GM18502 (cell line): ENCODE measurements around the gene A4GALT.

ENCODE experiments used
- ATAC-seq: cut with Tn5 transposase; IDR thresholded peaks from one replicate; pipeline ENCODE4 v1.9.1; 2021; ENCODE audit warnings: mild to moderate bottlenecking; ENCODE audit not compliant: unreplicated experiment, poor library complexity

A4GALT gene

DNA sequence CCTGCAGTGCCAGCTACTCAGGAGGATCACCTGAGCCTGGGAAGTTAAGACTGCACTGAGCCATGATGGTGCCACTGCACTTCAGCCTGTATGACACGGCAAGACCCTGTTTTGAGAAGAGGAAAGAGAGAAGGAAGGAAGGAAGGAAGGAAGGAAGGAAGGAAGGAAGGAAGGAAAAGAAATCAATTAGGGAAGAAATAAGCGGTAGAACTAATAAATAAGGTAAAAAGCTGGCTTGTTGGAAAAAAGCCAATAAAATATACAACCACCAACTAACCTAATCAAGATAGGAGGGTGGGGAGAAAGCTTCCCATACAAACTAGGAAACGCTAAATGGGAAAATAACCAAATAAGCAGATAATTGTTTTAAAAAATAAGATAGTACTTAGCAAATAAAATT lies 12.3 kb downstream of the A4GALT start:
- no peak for ATAC-seq

DNA sequence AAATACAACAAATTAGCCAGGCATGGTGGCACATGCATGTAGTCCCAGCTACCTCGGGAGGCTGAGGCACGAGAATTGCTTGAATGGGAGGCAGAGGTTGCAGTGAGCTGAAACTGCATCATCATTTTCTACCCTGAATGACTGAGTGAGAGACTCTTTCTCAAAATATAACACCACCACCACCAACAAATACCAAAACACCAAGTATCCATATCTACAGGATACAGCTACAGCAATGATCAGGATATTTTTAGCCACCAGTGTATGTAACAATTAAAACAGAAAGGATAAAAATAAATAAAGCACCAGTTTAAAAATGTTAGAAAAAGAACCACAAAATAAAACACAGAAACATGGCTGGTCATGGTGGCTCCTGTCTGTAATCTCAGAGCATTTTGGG lies 13.2 kb downstream of the A4GALT start:
- ATAC-seq: no peak

DNA sequence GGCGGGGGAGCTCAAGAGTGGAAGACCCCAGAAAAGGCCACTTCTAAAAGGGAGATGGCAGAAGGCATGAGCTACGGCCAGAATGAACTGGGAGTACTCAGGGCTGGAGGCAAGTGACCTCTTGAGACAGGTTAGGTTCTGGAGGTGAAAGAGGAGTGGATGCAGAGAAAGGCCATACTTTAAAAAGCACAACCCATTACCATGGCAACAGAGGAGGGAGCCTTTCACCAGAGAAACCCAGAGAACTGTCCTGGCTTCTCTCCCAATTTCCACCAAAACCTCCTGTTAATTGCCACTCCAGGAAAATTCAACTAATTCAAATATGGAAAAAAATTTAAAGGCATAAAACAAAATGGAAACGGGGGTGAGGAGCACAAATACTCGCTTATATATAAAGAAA lies 15.8 kb downstream of the A4GALT start:
- ATAC-seq: no peak

DNA sequence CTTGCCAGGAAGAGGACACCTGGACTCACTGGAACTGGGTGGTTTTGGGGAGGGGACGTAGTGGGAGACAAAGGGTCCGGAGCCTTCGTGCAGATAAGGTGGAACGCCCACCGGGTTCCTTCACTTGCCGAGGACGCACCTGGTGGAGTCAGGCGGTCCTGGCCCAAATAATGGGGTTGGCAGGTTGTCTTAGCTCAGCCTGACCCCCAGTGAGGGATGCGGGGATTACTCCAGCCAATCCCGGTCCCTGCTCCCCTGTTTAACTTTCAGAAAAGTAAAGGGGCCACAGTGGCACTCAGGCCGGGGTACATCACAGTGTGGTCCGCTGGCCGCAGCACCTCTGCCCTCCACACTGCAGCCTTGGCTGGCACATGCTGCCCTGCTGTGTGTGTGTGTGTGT lies 18.0 kb downstream of the A4GALT start:
- no peak for ATAC-seq

DNA sequence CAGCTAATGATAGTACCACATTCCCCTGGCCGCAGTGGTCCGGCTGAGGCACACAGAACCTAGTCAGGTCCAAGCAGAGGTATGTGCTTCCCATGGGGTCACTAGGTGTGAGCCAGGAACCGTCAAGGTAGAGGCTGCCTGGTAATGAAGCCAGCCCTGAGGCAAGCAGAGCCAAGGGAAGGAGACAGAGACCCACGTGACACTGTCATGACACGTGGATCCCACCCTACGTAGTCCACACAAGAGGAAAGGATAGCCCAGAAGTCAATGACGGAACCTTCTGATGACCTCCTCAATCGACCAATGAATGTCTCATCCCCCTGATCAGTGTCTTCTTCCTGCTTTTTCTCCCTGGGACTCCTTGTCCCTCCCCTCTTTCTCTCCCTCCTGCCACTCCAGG lies 19.0 kb downstream of the A4GALT start:
- ATAC-seq: no peak

DNA sequence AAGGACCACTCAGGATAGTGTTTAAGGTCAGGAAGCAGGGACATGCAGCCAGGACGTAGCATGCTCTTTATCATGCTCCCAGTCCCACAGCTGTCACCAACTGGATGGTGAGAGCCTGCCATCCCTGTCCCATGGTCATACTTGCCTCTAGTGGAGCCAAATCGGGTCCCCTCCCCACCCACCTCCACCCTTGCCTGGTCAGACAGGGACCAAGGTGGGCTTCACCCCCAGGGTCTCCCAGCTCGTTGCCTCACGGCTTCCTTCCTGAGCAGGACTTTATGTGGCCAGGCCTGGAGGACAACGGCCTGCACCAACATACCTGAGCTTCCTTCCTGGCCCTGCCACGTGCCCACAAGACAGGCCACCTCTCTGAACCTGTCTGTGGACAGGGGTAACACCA lies 19.8 kb downstream of the A4GALT start:
- ATAC-seq: no peak

DNA sequence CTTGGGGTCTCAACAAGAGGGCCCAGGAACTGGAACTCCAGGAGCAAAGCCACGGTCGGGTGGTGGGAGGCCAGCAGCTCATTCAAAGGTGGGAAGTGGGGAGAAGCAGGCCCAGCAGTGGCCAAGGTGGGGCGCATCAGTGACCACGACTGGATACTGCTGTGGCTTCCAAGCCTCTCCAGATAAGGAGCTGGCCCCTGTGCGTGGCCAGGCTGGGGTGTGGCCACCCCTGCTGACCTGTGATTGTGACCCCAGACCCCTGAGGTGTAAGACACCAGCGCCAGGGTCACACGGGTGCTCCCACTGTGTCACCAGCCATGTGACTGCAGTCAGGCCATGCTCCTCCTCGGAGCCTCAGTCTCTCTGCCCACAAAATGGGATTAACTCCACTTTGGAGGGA lies 20.3 kb downstream of the A4GALT start:
- no peak for ATAC-seq

DNA sequence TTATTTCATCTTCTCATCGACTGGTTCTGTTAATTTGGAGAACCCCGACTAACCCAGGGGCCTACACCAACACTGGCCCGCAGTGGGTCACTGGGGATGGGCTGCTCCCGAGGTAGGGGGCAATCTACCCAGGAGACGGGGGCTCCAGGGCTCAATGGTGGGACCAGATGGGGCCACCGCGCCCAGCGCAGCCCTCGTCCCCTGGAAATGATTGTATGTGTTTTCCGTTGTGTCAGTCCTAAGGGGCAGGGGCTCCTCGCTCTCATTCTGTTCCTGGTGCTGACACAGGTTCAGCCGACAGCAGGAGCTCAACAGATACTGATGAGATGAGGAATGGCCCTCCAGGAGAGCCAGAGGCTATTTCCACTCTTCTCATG lies 20.7 kb downstream of the A4GALT start:
- no peak for ATAC-seq

DNA sequence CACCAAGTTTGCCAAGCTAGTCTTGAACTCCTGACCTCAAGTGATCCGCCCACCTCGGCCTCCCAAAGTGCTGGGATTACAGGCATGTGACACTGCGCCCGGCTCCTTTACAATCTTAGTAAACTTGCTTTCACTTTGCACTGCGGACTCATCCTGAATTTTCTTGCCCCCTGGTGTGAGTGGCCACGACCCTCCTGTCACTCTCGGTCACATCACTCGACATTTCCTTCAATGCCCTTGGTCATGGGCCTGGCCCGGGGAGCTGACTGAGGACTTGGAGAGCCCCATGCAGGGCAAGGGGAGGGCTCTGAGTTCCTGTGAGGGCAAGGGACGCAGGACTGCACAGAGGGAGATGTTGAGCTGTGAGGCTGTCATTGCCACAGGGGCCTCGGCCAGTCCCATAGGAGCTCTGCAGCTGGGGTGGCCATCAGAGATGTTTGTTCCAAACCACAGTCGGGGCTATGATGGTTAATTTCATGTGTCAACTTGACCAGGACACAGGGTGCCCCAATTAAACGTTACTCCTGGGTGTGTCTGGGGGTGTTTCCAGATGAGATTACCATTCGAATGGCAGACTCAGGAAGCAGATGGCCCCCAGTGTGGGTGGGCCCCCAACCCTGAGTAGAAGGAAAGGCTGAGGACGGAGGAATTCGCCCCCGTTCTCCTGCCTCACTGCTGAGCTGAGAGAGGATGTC lies 21.2 kb downstream of the A4GALT start:
- ATAC-seq: no peak

DNA sequence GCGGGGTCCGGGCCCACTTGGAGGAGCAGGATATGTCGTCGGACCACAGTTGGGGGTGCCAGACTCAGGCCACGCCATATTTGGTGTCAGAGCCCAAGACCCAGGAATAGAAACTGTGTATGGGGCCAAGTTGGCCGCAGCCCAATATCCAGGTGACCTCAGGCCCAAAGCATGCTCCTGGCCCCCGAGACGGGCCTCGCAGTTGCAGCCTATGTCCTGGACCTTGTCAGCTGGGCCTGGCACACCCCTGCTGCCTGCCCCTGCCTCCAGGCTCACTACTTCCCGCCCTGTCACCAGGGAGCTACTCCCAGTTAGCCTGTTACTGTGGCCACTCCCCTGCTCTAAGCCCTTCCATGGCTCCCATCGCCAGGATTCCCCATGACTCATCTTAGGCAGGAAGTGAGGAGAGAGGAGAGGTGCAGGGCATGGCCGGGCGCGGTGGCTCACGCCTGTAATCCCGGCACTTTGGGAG lies 23.1 kb downstream of the A4GALT start:
- ATAC-seq: no peak

DNA sequence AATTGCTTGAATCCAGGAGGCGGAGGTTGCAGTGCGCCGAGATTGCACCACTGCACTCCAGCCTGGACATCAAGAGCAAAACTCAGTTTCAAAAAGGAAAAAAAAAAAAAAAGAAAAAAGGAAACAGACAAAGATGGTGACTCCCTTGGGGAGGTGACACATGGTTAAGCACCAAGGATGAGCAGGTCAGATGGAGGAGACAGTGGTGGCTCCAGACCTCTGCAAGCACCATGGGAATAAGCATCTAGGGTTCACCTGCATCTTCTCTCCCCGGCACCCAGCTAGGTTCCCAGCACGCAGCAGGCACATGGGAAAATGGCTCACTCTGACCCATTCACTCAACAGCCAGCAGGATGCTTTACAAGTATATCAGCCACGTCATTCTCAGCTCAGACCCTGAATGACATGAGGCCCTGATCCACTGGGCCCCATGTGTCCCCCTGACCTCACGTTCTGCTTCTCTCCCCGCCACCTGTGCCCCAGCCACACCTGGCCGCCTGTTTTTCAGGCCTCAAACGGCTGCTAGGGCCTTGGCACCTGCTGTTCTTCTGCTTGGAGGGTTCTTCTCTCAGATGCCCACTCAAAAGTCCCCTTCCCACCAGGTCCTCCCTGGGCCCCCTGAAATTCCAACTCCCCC lies 24.2 kb downstream of the A4GALT start:
- ATAC-seq: no peak

DNA sequence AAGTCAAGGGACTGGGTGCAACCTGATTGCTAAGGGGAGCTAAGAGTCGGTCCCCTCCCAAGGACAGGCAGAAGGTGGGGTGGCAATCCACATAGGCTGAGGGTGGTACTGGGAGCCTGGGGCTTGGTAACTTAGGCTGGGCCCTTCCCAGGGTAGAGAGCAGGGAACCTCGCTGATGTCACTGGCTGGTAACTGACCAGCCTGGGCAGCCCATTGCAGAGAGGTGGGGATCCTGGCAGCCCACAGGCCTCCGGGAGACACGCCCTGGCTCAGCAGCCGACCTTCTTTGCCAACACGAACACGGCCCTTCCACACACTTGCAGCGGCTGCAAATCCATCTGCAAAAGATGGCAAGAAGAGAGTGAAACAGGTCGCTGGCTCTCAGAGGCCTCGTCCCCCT lies 25.4 kb downstream of the A4GALT start:
- no peak for ATAC-seq

DNA sequence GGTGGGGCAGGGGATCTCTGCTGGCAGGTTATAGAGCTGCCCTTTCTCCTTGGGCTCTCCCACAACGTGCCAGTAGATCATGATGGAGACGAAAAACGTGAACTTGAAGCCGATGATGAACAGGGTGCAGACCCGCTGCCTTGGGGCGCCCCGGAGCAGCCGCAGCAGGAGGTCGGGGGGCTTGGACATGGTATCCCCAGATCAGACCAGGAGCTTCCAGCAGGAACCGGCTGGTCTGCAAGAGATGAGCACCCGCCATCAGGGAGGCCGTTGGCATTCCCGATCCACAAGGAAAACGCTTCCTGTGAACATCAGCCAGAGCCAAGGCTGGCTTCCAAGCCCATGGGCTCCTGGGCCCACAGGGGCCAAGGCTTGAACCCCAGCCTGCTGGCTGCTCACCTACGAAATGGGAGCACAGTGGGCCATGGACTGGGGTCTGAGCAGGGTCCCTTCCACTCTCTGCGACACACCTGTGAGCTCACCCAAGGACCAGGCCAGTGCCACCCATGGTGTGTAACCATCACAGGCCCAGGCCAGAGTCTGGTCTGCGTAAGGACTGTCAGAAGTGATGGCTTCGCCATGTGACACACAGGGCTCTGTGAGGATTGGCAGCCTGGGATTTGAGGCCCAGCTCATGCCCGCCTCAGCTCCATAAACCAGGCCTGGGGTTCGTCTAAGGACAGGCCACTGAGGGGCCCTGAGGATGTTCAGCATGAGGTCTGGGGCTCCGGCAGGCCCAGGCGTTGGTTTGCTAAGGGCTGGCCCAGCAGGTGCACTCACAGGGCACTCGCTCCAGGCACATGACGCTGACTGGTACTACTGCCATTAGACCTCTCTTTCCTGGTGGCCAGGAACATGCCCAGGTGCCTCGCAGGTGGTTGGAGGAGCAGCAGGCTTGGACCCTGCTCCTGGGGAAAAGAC lies 26.6 kb downstream of the A4GALT start:
- ATAC-seq: no peak

DNA sequence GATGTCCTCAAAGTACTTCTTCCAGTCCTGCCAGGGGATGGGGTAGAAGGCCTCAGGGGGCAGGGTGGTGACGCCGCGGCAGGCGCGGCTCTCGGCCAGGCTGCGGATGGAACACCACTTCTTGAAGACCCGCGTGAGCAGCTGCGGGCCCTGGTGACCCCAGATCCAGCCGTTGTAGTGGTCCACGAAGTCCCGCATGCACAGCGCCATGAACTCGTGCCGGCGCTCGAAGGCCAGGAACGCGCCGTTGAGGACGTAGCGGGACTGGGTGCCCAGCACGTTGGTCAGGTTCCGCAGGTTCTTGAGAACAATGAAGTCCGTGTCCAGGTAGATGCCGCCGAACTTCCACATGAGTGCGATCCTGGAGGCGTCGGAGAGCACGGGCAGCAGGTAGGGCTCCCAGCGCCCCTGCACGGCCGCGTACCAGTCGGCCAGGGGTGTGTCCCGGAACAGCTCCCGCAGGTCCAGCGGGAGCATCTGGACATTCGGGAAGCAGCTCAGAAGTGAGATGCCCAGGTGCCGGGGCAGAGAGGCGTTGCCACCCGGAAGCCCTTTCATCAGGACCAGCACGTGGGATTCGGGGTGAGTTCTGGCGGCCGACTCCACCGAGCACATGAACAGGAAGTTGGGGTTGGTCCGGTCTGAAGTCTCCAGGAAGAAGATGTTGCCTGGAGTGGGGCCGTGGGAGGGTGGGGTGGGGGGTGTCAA lies 27.5 kb downstream of the A4GALT start:
- ATAC-seq: no peak

DNA sequence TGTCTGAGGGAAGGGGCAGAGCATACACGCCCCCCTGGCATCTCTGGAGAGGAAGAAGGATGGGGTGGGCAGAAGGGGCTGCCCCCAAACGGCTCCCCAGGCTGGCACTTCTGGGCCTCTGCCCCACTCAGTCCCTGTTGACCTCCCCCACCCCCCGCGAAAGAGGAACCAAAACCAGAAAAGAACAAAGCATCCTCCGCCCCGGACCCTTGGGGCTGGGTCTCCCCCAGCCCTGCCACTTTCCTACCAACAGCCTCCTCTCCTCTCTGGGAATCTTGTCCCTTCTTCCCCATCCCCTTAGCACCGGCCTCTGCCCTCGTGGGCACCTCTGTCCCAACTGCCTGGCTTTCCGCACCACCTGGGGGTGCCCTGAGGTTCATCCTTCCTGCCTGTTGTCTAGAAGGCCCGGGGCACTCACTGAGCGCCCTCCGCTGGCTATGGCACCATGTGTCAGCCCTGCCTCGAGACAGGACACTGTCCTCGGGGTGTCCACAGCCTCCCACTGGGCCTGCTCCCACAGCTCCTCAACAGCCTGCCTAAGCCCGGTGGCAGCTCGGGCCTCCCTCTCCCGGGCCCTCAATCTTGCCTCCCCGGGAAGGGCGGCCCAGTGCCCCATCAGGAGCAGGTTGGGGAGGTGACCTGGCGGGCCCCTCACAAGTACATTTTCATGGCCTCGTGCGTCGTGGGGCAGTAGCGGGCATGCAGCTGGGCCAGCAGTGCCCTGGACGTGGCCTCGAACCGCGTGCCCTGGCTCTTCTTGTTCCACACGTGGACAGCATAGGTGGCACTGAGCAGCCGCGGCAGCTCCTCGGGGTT lies 28.2 kb downstream of the A4GALT start:
- no peak for ATAC-seq

DNA sequence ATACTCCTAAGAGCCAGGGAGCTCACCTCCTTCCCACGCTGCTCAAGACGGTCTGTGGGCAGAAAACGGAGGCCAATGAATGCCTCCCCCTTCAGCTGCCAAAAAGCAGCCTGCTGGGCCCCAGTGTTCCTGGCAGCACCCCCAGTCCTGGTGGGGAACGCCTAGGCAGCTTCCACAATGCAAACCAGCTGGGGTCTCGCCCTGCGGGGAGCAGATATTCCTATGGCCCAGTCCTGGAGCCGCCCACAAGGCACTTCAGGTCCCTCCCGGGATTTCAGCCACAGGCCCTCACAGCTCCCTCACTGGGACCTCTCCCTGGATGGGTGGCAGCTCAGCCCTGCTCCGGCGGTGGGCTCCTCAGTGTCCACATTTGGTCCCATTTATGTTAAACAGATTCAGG lies 29.2 kb downstream of the A4GALT start:
- ATAC-seq: no peak

DNA sequence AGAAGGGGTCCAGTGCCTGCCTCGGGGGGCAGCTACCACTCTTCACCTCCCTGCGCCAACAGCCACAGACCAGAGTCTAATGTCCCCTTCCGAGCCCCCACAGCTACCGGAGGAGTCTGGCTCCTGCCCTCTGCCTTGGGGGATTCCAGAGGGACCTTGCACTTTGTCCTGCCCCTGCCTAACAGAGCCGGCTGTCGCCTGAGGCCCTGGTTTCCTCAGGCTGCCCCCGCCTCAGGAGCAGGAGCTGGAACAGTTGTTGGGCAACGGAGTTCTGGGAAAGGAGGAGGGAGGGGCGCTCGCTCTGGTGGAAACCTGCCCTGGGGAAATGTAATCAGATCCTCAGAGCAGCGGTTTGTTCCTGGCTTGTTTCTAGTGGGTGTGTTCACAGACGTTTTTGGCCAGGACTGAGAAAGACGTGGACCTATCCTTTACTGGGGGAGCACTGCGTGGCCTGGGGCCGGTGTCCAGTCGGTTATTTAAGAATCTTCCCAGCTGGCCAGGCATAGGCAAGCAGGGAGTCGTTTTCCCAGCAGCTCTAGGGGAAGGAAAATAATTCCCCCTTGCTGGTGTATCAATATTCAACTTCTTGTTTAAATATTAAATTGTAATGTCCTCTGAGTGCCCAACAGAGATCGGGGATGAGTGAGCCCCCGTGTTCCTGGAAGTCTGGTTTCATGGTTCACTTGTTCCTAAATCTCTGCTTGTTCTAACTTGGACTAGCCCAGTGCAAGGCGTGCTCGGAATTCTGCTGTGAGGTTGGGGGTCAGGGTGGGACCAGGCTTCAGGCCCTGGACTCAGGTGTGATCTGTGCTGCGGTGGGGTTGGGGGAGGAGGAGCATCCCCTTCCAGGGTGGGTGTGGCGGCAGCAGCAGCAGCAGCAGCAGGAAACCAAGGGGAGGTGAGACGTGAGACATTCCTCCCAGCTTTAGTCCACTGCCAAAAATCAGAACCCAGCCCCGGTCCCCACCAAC lies 32.1 kb downstream of the A4GALT start:
- ATAC-seq: no peak

DNA sequence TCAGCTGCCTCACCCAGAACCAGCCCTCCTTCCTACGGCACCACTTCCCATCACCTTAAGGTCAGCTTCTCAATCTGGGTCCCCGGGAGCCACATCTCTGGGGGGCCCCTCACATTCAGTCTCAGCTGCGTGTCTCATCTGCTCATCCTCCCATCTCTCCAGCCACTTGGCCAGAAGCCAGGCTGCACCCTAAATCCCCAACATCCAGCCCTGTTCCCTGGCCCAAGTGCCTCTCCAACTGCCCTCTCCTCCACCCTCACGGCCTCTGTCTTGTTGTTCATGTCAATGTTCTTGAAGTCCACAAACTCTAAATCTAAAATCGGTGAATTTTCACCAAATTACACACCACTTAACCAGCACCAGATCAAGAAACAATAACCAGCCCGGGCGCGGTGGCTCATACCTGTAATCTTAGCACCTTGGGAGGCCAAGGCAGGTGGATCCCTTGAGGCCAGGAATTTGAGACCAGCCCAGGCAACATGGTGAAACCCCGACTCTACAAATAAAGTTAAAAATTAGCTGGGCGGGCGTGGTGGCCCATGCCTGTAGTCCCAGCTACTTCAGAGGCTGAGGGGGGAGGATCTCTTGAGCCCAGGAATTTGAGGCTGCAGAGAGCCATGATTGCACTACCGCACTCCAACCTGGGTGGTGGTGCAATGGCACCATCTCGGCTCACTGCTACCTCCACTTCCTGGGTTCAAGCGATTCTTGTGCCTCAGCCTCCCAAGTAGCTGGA lies 33.7 kb downstream of the A4GALT start:
- ATAC-seq: no peak
